H9 (cell line): ENCODE measurements around the gene NKAPD1. TPM values are rescaled to one million over a fixed set of nuclear protein-coding genes. Genes with fewer than 3 reads are reported as not detected.

Source experiments
- DNase-seq: peaks from one replicate; pipeline ENCODE4 v3.0.0-alpha.2; 2017
- H2AFZ ChIP-seq: one replicate; pipeline ENCODE4 v1.6.1; 2013; ENCODE audit warnings: mild to moderate bottlenecking, low read length, control low read depth, moderate library complexity
- H2AK5ac ChIP-seq: 2 replicates; pipeline ENCODE4 v1.6.1; 2013; ENCODE audit warnings: low read length, control low read depth, mixed read lengths; ENCODE audit not compliant: insufficient read length
- H2BK120ac ChIP-seq: one replicate; pipeline ENCODE4 v1.6.1; 2013; ENCODE audit warnings: low read depth, mild to moderate bottlenecking, low read length, control low read depth, inconsistent platforms; ENCODE audit not compliant: poor library complexity, severe bottlenecking
- H2BK12ac ChIP-seq: 2 replicates; pipeline ENCODE4 v1.6.1; 2013; ENCODE audit warnings: low read length, control low read depth, mixed read lengths, low read depth; ENCODE audit not compliant: insufficient read length
- H2BK15ac ChIP-seq: 2 replicates; pipeline ENCODE4 v1.6.1; 2013; ENCODE audit warnings: low read depth, low read length, control low read depth
- H2BK20ac ChIP-seq: one replicate; pipeline ENCODE4 v1.6.1; 2013; ENCODE audit warnings: low read depth, mild to moderate bottlenecking, low read length, control low read depth, inconsistent platforms; ENCODE audit not compliant: poor library complexity, severe bottlenecking
- H2BK5ac ChIP-seq: 2 replicates; pipeline ENCODE4 v1.6.1; 2013; ENCODE audit warnings: low read length, control low read depth, mixed read lengths; ENCODE audit not compliant: insufficient read length
- H3K14ac ChIP-seq: 2 replicates; pipeline ENCODE4 v1.6.1; 2013; ENCODE audit warnings: low read length, control low read depth; ENCODE audit not compliant: insufficient read depth
- H3K18ac ChIP-seq: 2 replicates; pipeline ENCODE4 v1.6.1; 2013; ENCODE audit warnings: low read depth, mild to moderate bottlenecking, mixed read lengths, low read length, control low read depth; ENCODE audit not compliant: insufficient read length
- H3K23ac ChIP-seq: 2 replicates; pipeline ENCODE4 v1.6.1; 2013; ENCODE audit warnings: low read length, control low read depth, mixed read lengths, low read depth; ENCODE audit not compliant: insufficient read length
- H3K23me2 ChIP-seq: 2 replicates; pipeline ENCODE4 v1.6.1; 2013; ENCODE audit warnings: low read depth, mild to moderate bottlenecking, mixed read lengths, low read length, control low read depth; ENCODE audit not compliant: insufficient read length, poor library complexity, severe bottlenecking
- H3K27ac ChIP-seq: 2 replicates; pipeline ENCODE4 v1.5.1; 2013; ENCODE audit warnings: low read length, control low read depth, mixed read lengths, low read depth; ENCODE audit not compliant: insufficient read length
- H3K27me3 ChIP-seq: 2 replicates; pipeline ENCODE4 v1.6.1; 2013; ENCODE audit warnings: low read length, control low read depth, inconsistent platforms; ENCODE audit not compliant: insufficient read depth
- H3K4ac ChIP-seq: 2 replicates; pipeline ENCODE4 v1.6.1; 2013; ENCODE audit warnings: low read depth, mild to moderate bottlenecking, control low read depth, inconsistent platforms, low read length, moderate library complexity
- H3K4me1 ChIP-seq: 2 replicates; pipeline ENCODE4 v1.6.1; 2013; ENCODE audit warnings: low read length, control low read depth, inconsistent platforms; ENCODE audit not compliant: insufficient read depth
- H3K4me2 ChIP-seq: 2 replicates; pipeline ENCODE4 v1.6.1; 2013; ENCODE audit warnings: low read length, control low read depth, mixed read lengths; ENCODE audit not compliant: insufficient read length, insufficient read depth
- H3K56ac ChIP-seq: 2 replicates; pipeline ENCODE4 v1.6.1; 2013; ENCODE audit warnings: low read depth, mild to moderate bottlenecking, mixed read lengths, low read length, control low read depth; ENCODE audit not compliant: insufficient read length
- H3K79me1 ChIP-seq: 2 replicates; pipeline ENCODE4 v1.6.1; 2013; ENCODE audit warnings: low read depth, mild to moderate bottlenecking, moderate library complexity, low read length, control low read depth, inconsistent platforms; ENCODE audit not compliant: insufficient read depth, poor library complexity, severe bottlenecking
- H3K79me2 ChIP-seq: 2 replicates; pipeline ENCODE4 v1.6.1; 2013; ENCODE audit warnings: low read length, control low read depth, inconsistent platforms; ENCODE audit not compliant: insufficient read depth
- H3K9ac ChIP-seq: 2 replicates; pipeline ENCODE4 v1.6.1; 2013; ENCODE audit warnings: low read length, control low read depth, mixed read lengths; ENCODE audit not compliant: insufficient read length; ENCODE audit errors: extremely low read depth
- H3K9me3 ChIP-seq: one replicate; pipeline ENCODE4 v1.6.1; 2013; ENCODE audit warnings: low read depth, low read length, inconsistent platforms; ENCODE audit not compliant: control insufficient read depth
- H3T11ph ChIP-seq: one replicate; pipeline ENCODE4 v1.6.1; 2013; ENCODE audit warnings: mild to moderate bottlenecking, low read length, control low read depth, inconsistent platforms
- H4K20me1 ChIP-seq: one replicate; pipeline ENCODE4 v1.6.1; 2013; ENCODE audit not compliant: control insufficient read depth, insufficient read length, insufficient read depth
- H4K5ac ChIP-seq: 2 replicates; pipeline ENCODE4 v1.6.1; 2013; ENCODE audit warnings: low read depth, mild to moderate bottlenecking, mixed read lengths, low read length, control low read depth; ENCODE audit not compliant: insufficient read length
- H4K8ac ChIP-seq: replicated peaks from 2 replicates; pipeline ENCODE4 v1.6.1; 2013; ENCODE audit warnings: low read length, control low read depth, mixed read lengths, low read depth; ENCODE audit not compliant: insufficient read length
- H4K91ac ChIP-seq: 2 replicates; pipeline ENCODE4 v1.6.1; 2013; ENCODE audit warnings: low read depth, mild to moderate bottlenecking, moderate library complexity, mixed read lengths, low read length, control low read depth; ENCODE audit not compliant: insufficient read length
- H3K27ac Mint-ChIP-seq, 3 experiments: 2 replicates in 2 of 3; 3 replicates in 1 of 3; pipeline ENCODE4 v1.8.0; 2020 to 2021; ENCODE audit warnings: mixed read lengths in 3 of 3, mild to moderate bottlenecking in 1 of 3, moderate library complexity in 1 of 3
- H3K27me3 Mint-ChIP-seq: 2 replicates; pipeline ENCODE4 v1.8.0; 2021; ENCODE audit warnings: low read depth, mild to moderate bottlenecking, moderate library complexity, mixed read lengths
- H3K36me3 Mint-ChIP-seq, 3 experiments: 2 replicates in 2 of 3; 3 replicates in 1 of 3; pipeline ENCODE4 v1.8.0; 2020 to 2021; ENCODE audit warnings: low read depth in 3 of 3, mixed read lengths in 3 of 3; ENCODE audit not compliant: insufficient read depth in 1 of 3
- H3K4me1 Mint-ChIP-seq, 2 experiments: 2 replicates each; pipeline ENCODE4 v1.8.0; 2020; ENCODE audit warnings: mixed read lengths in 2 of 2
- H3K4me3 Mint-ChIP-seq, 2 experiments: 2 replicates in 1 of 2; 3 replicates in 1 of 2; pipeline ENCODE4 v1.8.0; 2020 to 2021; ENCODE audit warnings: mild to moderate bottlenecking in 2 of 2, mixed read lengths in 2 of 2, moderate library complexity in 1 of 2
- H3K9me3 Mint-ChIP-seq, 2 experiments: 2 replicates in 1 of 2; 3 replicates in 1 of 2; pipeline ENCODE4 v1.8.0; 2020; ENCODE audit warnings: mild to moderate bottlenecking in 2 of 2, mixed read lengths in 2 of 2, moderate library complexity in 1 of 2
- CTCF ChIP-seq: fragments of 200-600 bp; sonication (generic); conservative IDR thresholded peaks from 3 replicates; pipeline ENCODE4 v1.8.0; 2021; ENCODE audit warnings: antibody characterized with exemption, mild to moderate bottlenecking
- WGBS: extraction: QIAGEN DNeasy Blood & Tissue Kit; methylation state at CpG from one replicate; pipeline ENCODE4 v1.1.7; 2013; ENCODE audit warnings: missing lambda C conversion rate, low lambda C conversion rate, mixed read lengths; ENCODE audit not compliant: insufficient read length; ENCODE audit errors: extremely low coverage; 5-methylcytosine and 5-hydroxymethylcytosine counted together
- total RNA-seq: library from RNA; stranded (reverse); gene quantifications from 2 replicates; pipeline ENCODE4 v1.2.1, GENCODE V29; 2021

Gene NKAPD1
- total RNA-seq, 1 experiment from 2014 or later = 25.9 TPM

DNA sequence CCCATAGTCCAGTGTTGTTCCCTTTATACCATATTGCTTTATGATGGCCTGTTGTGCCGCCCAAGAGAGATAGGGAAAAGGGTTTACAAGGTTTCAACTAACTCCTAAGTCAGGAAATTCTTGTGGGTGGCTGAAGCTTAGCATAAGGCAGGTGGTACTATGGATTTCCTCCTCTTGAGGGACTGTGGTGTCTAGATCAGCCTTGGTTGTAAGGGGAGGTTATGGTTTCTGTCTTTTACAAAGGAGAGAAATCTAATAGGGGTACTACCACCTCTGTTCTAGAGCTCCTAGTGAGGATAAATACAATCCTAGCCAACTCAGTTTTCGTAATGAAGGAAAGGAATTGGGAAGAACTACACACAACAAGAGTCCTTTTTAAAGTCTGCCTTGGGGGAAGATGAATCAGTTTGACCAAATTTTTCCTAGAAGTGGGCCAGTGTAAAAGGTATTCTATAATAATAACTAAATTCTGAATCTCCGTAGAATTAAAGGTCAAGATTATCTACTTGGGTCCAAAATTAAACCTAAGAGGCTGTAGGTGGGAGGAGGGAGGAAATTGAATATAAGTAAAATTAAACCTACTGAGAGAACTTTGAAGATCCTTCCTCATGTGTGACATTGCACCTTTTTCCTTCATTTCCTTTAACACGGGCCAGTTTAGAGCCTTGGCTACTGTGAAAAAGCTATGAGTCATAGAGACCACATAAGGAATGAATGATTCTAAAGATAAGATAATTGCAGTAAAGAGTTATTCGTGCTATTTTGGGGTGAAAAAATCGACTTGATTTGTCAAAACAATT, 31.7 kb upstream of the NKAPD1 start:
- Histone ChIP-seq H2BK15ac (no peak overlapping the region), H2BK12ac (no peak overlapping the region), H3K27me3 (no peaks in the 10 kb centered on the region; the same call in 1 of the 2 replicates), H3K18ac (no peak overlapping the region), H2AFZ (no peak overlapping the region), H3K23me2 (no peaks in the 10 kb centered on the region), H4K91ac (no peak overlapping the region), H2AK5ac (no peak overlapping the region), H2BK120ac (no peak overlapping the region), H3K23ac (no peak overlapping the region), H3K4ac (no peak overlapping the region), H3K27ac (no peak overlapping the region), H3K9ac (no peak overlapping the region), H4K20me1 (no peaks in the 10 kb centered on the region), H2BK20ac (no peak overlapping the region), H2BK5ac (no peak overlapping the region), H3T11ph (no peak overlapping the region), H3K9me3 (no peaks in the 10 kb centered on the region), H3K56ac (no peak overlapping the region), H4K5ac (no peak overlapping the region), H3K79me2 (no peaks in the 10 kb centered on the region), H3K79me1 (no peaks in the 10 kb centered on the region), H4K8ac (no peak overlapping the region), H3K14ac (no peak overlapping the region), H3K4me2 (no peak overlapping the region), H3K4me1 (no peaks in the 10 kb centered on the region)
- DNase-seq = no peak
- Mint-ChIP-seq H3K27me3 (no peaks in the 10 kb centered on the region), H3K27ac (peak overlapping the region in 1 of 3 experiments; percentile 57; a peak in 1 of 7 replicates), H3K4me3 (no peak overlapping the region), H3K9me3 (no peaks in the 10 kb centered on the region), H3K4me1 (no peaks in the 10 kb centered on the region), H3K36me3 (peaks cover 51 to 81% (median 81%) of the 10 kb centered on the region in 3 experiments)
- no CpG with 5 or more reads among the region's 6 CpGs for WGBS
- no peak for TF ChIP-seq CTCF
